A549 (cell line): ENCODE results near the gene TCERG1L. TPM values are rescaled to one million over a fixed set of nuclear protein-coding genes. Genes with fewer than 3 reads are reported as not detected.

ENCODE experiments used
- ATAC-seq, 2 experiments: fragments of 200-7000 bp in 1 of 2; fragments of >200 bp in 1 of 2; cut with Nextera tagmentation in 1 of 2; cut with Tn5 transposase in 1 of 2; 3 replicates each; pipeline versions ENCODE4 v1.8.0 to v1.9.1; 2018 to 2020; ENCODE audit warnings: mild to moderate bottlenecking in 1 of 2, moderate library complexity in 1 of 2
- CTCF ChIA-PET: fragments of 300-600 bp; sonication (Branson Sonifier 250); formaldehyde crosslinking; extraction: SDS; loops from one replicate; lab custom pipeline; 2021; ENCODE audit warnings: antibody characterized with exemption, inconsistent platforms; lab: Yijun Ruan, JAX
- POLR2A ChIA-PET: fragments of 350-600 bp; formaldehyde crosslinking; extraction: SDS; loops from one replicate; lab custom pipeline; 2021; ENCODE audit warnings: antibody characterized with exemption, inconsistent platforms; lab: Yijun Ruan, JAX
- DNase-seq, 2 experiments: peaks; one replicate each; pipeline versions ENCODE4 v3.0.0 to v3.0.0-alpha.2; 2011 to 2016; ENCODE audit warnings: low read depth in 1 of 2, low spot score in 1 of 2
- FAIRE-seq: peaks from 2 replicates; lab custom pipeline; 2011; peaks lifted over from hg19 to GRCh38; lab: Jason Lieb, UNC
- H3K27ac ChIP-seq, 2 experiments: fragments of >200 bp; sonication (Bioruptor Twin); formaldehyde crosslinking; 3 replicates each; pipeline ENCODE4 v1.5.1; 2016 to 2017
- H3K4me1 ChIP-seq: fragments of >200 bp; sonication (Bioruptor Twin); formaldehyde crosslinking; 3 replicates; pipeline ENCODE4 v1.6.1; 2016
- H3K4me2 ChIP-seq: fragments of >200 bp; sonication (Bioruptor Twin); formaldehyde crosslinking; 3 replicates; pipeline ENCODE4 v1.6.1; 2016
- H3K4me3 ChIP-seq: fragments of >200 bp; sonication (Bioruptor Twin); formaldehyde crosslinking; 3 replicates; pipeline ENCODE4 v1.5.1; 2016
- H3K9me3 ChIP-seq: fragments of >200 bp; sonication (Bioruptor Twin); formaldehyde crosslinking; 3 replicates; pipeline ENCODE4 v1.6.1; 2016
- BHLHE40 ChIP-seq: IDR thresholded peaks from 2 replicates; pipeline ENCODE4 v1.6.1; 2012; ENCODE audit warnings: low read depth, low read length, inconsistent platforms
- CBX2 ChIP-seq: fragments of 200-600 bp; sonication (generic); IDR thresholded peaks from 2 replicates; pipeline ENCODE4 v1.6.1; 2016; ENCODE audit warnings: low read depth, mild to moderate bottlenecking, borderline replicate concordance
- CEBPB ChIP-seq, 2 experiments: fragments of >200 bp in 1 of 2; sonication (Bioruptor Twin) in 1 of 2; formaldehyde crosslinking in 1 of 2; IDR thresholded peaks; 2 replicates each; pipeline ENCODE4 v1.6.1; 2012 to 2016
- CHD4 ChIP-seq: fragments of 200-600 bp; sonication (generic); IDR thresholded peaks from 2 replicates; pipeline ENCODE4 v1.6.1; 2016; ENCODE audit warnings: antibody characterized with exemption, mild to moderate bottlenecking, borderline replicate concordance
- EP300 ChIP-seq, 2 experiments: fragments of >200 bp; sonication (Bioruptor Twin); formaldehyde crosslinking; IDR thresholded peaks; 2 replicates in 1 of 2; 3 replicates in 1 of 2; pipeline ENCODE4 v1.6.1; 2016 to 2017
- FOSB ChIP-seq: fragments of 250-450 bp; sonication (Bioruptor Pico); IDR thresholded peaks from 2 replicates; pipeline ENCODE4 v1.5.0; 2020; ENCODE audit warnings: mild to moderate bottlenecking, moderate library complexity
- FOSL2 ChIP-seq, 2 experiments: fragments of 450-650 bp in 1 of 2; fragments of >200 bp in 1 of 2; sonication (Bioruptor Twin) in 1 of 2; formaldehyde crosslinking; IDR thresholded peaks; 2 replicates each; pipeline versions ENCODE4 v1.5.0 to v1.6.1; 2016 to 2020; ENCODE audit warnings: mild to moderate bottlenecking in 1 of 2, moderate library complexity in 1 of 2
- GATA3 ChIP-seq: IDR thresholded peaks from 2 replicates; pipeline ENCODE4 v1.6.1; 2012; ENCODE audit warnings: borderline replicate concordance
- JUNB ChIP-seq: fragments of >200 bp; sonication (Bioruptor Twin); formaldehyde crosslinking; IDR thresholded peaks from 2 replicates; pipeline ENCODE4 v1.6.1; 2016
- KDM1A ChIP-seq: fragments of 200-600 bp; sonication (generic); IDR thresholded peaks from 2 replicates; pipeline ENCODE4 v1.6.1; 2016; ENCODE audit warnings: low read depth, mild to moderate bottlenecking
- KDM5A ChIP-seq: fragments of 200-600 bp; sonication (generic); IDR thresholded peaks from 2 replicates; pipeline ENCODE4 v1.6.1; 2016; ENCODE audit warnings: antibody characterized with exemption, mild to moderate bottlenecking
- MAFK ChIP-seq: fragments of 450-650 bp; IDR thresholded peaks from 2 replicates; pipeline ENCODE4 v1.6.1; 2014; ENCODE audit not compliant: partially characterized antibody
- MAZ ChIP-seq: fragments of 150-350 bp; IDR thresholded peaks from 2 replicates; pipeline ENCODE4 v1.6.1; 2014; ENCODE audit warnings: antibody characterized with exemption, low read depth, low read length, borderline replicate concordance
- MYC ChIP-seq: IDR thresholded peaks from 2 replicates; pipeline ENCODE4 v1.6.1; 2012; ENCODE audit warnings: mild to moderate bottlenecking, inconsistent platforms, low read length, improper control_type of control experiment, borderline replicate concordance
- NFE2L2 ChIP-seq: fragments of 150-350 bp; conservative IDR thresholded peaks from 2 replicates; pipeline ENCODE4 v1.6.1; 2014; ENCODE audit warnings: low read length
- NPAS2 ChIP-seq: fragments of 250-450 bp; sonication (Bioruptor Pico); IDR thresholded peaks from 2 replicates; pipeline ENCODE4 v1.8.0; 2022; ENCODE audit warnings: mild to moderate bottlenecking, moderate library complexity, borderline replicate concordance
- PHF8 ChIP-seq: fragments of 200-600 bp; sonication (generic); IDR thresholded peaks from 2 replicates; pipeline ENCODE4 v1.6.1; 2016; ENCODE audit warnings: low read depth, mild to moderate bottlenecking, antibody characterized with exemption, moderate library complexity, borderline replicate concordance
- POLR2A ChIP-seq: IDR thresholded peaks from 2 replicates; pipeline ENCODE4 v1.6.1; 2012; ENCODE audit warnings: mild to moderate bottlenecking, low read length
- RARB ChIP-seq: fragments of 250-450 bp; sonication (Bioruptor Pico); IDR thresholded peaks from 2 replicates; pipeline ENCODE4 v1.8.0; 2021; ENCODE audit warnings: mild to moderate bottlenecking, moderate library complexity
- RCOR1 ChIP-seq: fragments of 150-350 bp; IDR thresholded peaks from 2 replicates; pipeline ENCODE4 v1.6.1; 2014; ENCODE audit warnings: antibody characterized with exemption, low read length, low read depth
- RFX5 ChIP-seq: fragments of 450-650 bp; IDR thresholded peaks from 2 replicates; pipeline ENCODE4 v1.7.1; 2014; ENCODE audit warnings: antibody characterized with exemption, mild to moderate bottlenecking, moderate library complexity
- RNF2 ChIP-seq: fragments of 200-600 bp; sonication (generic); IDR thresholded peaks from 2 replicates; pipeline ENCODE4 v1.6.1; 2016; ENCODE audit warnings: low read depth, mild to moderate bottlenecking, antibody characterized with exemption, moderate library complexity, borderline replicate concordance
- SREBF2 ChIP-seq: fragments of 450-650 bp; IDR thresholded peaks from 2 replicates; pipeline ENCODE4 v1.6.1; 2014; ENCODE audit warnings: mild to moderate bottlenecking, moderate library complexity
- ZFP36 ChIP-seq: fragments of 450-650 bp; IDR thresholded peaks from 2 replicates; pipeline ENCODE4 v1.6.1; 2014; ENCODE audit warnings: borderline replicate concordance; ENCODE audit not compliant: partially characterized antibody
- WGBS: methylation state at CpG from one replicate; pipeline ENCODE4 v1.1.6; 2017; ENCODE audit errors: missing lambda C conversion rate; 5-methylcytosine and 5-hydroxymethylcytosine counted together
- polyA plus RNA-seq, 4 experiments: library from polyadenylated mRNA; depleted of rRNA in 3 of 4; stranded (reverse); fragments of >200 nt; fragmentation: RNase III in 1 of 4; extraction: RNeasy Plus Mini Kit Qiagen cat#74134 plus additional on column Dnase treatment in 1 of 4; gene quantifications; 2 replicates in 3 of 4; 3 replicates in 1 of 4; pipeline ENCODE4 v1.2.3, GENCODE V29; 2011 to 2017
- TF ChIP-seq, protein P1 (sequence below): fragments of >200 bp; sonication (Bioruptor Twin); formaldehyde crosslinking; IDR thresholded peaks from 3 replicates; pipeline ENCODE4 v1.5.1; 2016
- TF ChIP-seq, protein P2 (sequence below): IDR thresholded peaks from 2 replicates; pipeline ENCODE4 v1.6.1; 2012
- TF ChIP-seq, protein P3 (sequence below): fragments of >200 bp; sonication (Bioruptor Twin); formaldehyde crosslinking; IDR thresholded peaks from 2 replicates; pipeline ENCODE4 v1.6.1; 2016

Gene TCERG1L
- polyA plus RNA-seq, 2 of the 4 experiments (the other 2 are of a cell fraction), result not detected

DNA sequence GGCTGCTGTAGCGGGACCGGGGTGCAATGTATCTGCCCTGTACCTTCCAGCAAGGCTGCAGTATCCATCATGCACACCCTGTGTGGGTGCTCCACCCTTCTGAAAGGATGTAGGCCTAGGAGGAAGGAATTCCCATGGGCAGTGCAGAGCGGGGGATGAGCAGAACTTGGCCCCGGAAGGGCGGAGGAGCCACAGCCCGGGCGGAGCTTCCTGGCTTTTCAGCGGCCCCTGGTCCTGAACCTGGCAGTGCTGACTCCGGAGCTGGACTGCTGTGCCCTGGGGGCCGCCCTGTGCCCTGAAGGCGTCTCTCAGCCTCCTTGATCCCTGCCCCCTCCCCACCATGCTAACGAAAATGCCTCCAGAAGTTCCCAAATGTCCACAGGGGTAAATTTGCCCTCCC lies 175.8 kb downstream of the TCERG1L start:
- no peaks in the 10 kb centered on the region for H3K9me3 ChIP-seq
- POLR2A ChIA-PET, result no interaction called here
- no peak overlapping the region for H3K4me2 ChIP-seq
- TF ChIP-seq RCOR1 (no peak), KDM1A (no peak), NFE2L2 (no peak), POLR2A (no peak), JUNB (no peak), FOSL2 (IDR thresholded peaks at IDR 0.05) (no peak), FOSL2 (CRISPR knock-in tag; IDR thresholded peaks at IDR 0.05) (no peak), NPAS2 (CRISPR knock-in tag) (no peak), ZFP36 (no peak), MAFK (no peak), RNF2 (no peak), RARB (no peak), GATA3 (no peak), CEBPB (IDR thresholded peaks at IDR 0.05) (no peak), SREBF2 (no peak), FOSB (CRISPR knock-in tag) (no peak)
- TF ChIP-seq, protein P1, sequence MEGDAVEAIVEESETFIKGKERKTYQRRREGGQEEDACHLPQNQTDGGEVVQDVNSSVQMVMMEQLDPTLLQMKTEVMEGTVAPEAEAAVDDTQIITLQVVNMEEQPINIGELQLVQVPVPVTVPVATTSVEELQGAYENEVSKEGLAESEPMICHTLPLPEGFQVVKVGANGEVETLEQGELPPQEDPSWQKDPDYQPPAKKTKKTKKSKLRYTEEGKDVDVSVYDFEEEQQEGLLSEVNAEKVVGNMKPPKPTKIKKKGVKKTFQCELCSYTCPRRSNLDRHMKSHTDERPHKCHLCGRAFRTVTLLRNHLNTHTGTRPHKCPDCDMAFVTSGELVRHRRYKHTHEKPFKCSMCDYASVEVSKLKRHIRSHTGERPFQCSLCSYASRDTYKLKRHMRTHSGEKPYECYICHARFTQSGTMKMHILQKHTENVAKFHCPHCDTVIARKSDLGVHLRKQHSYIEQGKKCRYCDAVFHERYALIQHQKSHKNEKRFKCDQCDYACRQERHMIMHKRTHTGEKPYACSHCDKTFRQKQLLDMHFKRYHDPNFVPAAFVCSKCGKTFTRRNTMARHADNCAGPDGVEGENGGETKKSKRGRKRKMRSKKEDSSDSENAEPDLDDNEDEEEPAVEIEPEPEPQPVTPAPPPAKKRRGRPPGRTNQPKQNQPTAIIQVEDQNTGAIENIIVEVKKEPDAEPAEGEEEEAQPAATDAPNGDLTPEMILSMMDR, result no peak
- TF ChIP-seq, all 56 proteins: peak for 0
- DNase-seq, result no peak
- H3K4me3 ChIP-seq, result no peak overlapping the region
- no peak for ATAC-seq
- H3K27ac ChIP-seq, result no peak overlapping the region
- no peak for FAIRE-seq
- WGBS, result 7% methylated on average over 5 of the region's 12 CpGs
- H3K4me1 ChIP-seq, result no peaks in the 10 kb centered on the region
- CTCF ChIA-PET, result interaction anchor here (0.6 kb wide), 1 partner anchor 167 kb away, joined by 3 read pairs; no protein-coding TSS in a partner anchor

DNA sequence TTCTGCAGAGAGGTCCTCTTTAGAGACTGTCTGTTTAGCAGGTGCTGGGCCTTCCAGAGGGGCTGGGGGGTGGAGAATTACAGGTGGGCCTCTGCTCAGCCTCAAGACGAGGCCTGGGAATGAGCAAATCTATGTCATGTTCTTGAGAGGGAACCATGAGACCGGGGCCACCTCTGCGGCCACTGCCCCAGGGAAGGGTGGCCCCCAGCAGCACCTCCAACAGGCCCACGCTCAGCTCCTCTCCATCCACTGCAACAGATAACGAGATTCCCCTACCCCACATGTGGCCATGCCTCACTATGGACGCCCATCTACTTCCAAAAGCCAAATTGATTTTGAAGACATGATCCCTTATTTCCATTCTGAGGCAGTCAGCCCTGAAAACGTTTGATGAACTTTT lies 176.9 kb downstream of the TCERG1L start:
- Histone ChIP-seq H3K4me3 (no peak overlapping the region), H3K4me2 (no peak overlapping the region), H3K27ac (no peak overlapping the region), H3K9me3 (no peaks in the 10 kb centered on the region), H3K4me1 (no peaks in the 10 kb centered on the region)
- ATAC-seq (no peak), DNase-seq (no peak), FAIRE-seq (no peak)
- WGBS, result 2% methylated on average over 4 of the region's 7 CpGs
- CTCF ChIA-PET, result no interaction called here
- POLR2A ChIA-PET, result no interaction called here
- TF ChIP-seq POLR2A (no peak), CHD4 (no peak), MAZ (no peak), CBX2 (no peak), JUNB (no peak), RFX5 (no peak), SREBF2 (no peak), NPAS2 (CRISPR knock-in tag) (no peak), BHLHE40 (no peak)
- TF ChIP-seq, protein P2, sequence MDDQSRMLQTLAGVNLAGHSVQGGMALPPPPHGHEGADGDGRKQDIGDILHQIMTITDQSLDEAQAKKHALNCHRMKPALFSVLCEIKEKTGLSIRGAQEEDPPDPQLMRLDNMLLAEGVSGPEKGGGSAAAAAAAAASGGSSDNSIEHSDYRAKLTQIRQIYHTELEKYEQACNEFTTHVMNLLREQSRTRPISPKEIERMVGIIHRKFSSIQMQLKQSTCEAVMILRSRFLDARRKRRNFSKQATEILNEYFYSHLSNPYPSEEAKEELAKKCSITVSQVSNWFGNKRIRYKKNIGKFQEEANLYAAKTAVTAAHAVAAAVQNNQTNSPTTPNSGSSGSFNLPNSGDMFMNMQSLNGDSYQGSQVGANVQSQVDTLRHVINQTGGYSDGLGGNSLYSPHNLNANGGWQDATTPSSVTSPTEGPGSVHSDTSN, result no peak

DNA sequence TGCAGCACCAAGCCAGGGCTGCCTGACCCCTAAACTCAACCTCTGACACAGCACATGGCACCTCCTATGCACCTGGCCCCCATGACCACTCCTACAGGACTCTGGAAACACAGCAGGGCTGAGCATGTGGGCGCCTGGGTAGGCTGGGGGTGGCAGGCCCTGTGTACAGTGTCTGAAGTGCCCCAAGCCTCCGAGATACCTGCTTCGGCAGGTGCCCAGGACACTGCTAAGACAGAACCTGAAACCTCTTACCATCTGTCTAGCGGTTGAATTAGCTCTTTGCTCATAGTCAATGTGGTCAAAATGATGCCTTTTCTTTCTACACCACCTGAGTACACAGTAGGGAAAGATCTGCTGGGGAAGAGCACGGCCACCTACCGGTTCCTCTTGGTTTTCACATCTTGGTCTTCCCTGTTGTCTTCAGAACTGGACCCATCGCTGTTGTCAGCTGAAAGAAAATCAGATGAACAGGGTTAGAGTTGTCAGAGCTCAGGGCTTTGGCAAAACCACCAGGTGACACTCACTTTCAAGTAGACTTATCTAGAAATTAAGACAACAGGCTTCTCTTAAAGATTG lies 177.4 kb downstream of the TCERG1L start:
- POLR2A ChIA-PET, result no interaction called here
- H3K4me3 ChIP-seq, result no peak overlapping the region
- H3K4me2 ChIP-seq, result no peak overlapping the region
- H3K9me3 ChIP-seq, result no peaks in the 10 kb centered on the region
- H3K4me1 ChIP-seq, result no peaks in the 10 kb centered on the region
- FAIRE-seq (no peak), ATAC-seq (0 out of 6 replicates have a peak, but pooled peaks of 1 of the 2 experiments have one; percentile 22), DNase-seq (no peak)
- CTCF ChIA-PET, result no interaction called here
- TF ChIP-seq EP300 (IDR thresholded peaks at IDR 0.05) (no peak), CBX2 (no peak), PHF8 (no peak), KDM5A (no peak), MYC (no peak)
- TF ChIP-seq, protein P3, sequence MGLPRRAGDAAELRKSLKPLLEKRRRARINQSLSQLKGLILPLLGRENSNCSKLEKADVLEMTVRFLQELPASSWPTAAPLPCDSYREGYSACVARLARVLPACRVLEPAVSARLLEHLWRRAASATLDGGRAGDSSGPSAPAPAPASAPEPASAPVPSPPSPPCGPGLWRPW, result no peak
- H3K27ac ChIP-seq, result no peak overlapping the region
- WGBS, result 1% methylated on average over 6 of the region's 7 CpGs
